HL-60 (cell line): ENCODE data around the gene GPR162.

ENCODE experiments used
- DNase-seq, 2 experiments: peaks; one replicate each; pipeline ENCODE4 v3.0.0-alpha.2; 2010 to 2020; ENCODE audit warnings: low read depth in 1 of 2, low spot score in 1 of 2
- H3K27ac ChIP-seq: fragments of 250-450 bp; sonication (Bioruptor Pico); replicated peaks from 2 replicates; pipeline ENCODE4 v1.5.1; 2020; ENCODE audit warnings: mild to moderate bottlenecking, moderate library complexity
- H3K27me3 ChIP-seq: fragments of 250-450 bp; sonication (Bioruptor Pico); 2 replicates; pipeline ENCODE4 v1.5.1; 2021; ENCODE audit warnings: mild to moderate bottlenecking, moderate library complexity; ENCODE audit not compliant: insufficient read depth, poor library complexity, severe bottlenecking
- H3K4me3 ChIP-seq: replicated peaks from 2 replicates; pipeline ENCODE4 v1.5.1; 2011; ENCODE audit warnings: mild to moderate bottlenecking, control low read depth, low read length; ENCODE audit not compliant: insufficient read depth
- CTCF ChIP-seq: IDR thresholded peaks from one replicate; pipeline ENCODE4 v1.5.1; 2011; ENCODE audit warnings: low read length, control low read depth, inconsistent platforms; ENCODE audit not compliant: insufficient read depth
- GABPA ChIP-seq: IDR thresholded peaks from 2 replicates; pipeline ENCODE4 v1.6.1; 2012; ENCODE audit warnings: low read depth
- POLR2AphosphoS5 ChIP-seq: IDR thresholded peaks from 2 replicates; pipeline ENCODE4 v1.6.1; 2012; ENCODE audit warnings: low read depth
- REST ChIP-seq: IDR thresholded peaks from 2 replicates; pipeline ENCODE4 v1.6.1; 2012; ENCODE audit warnings: low read depth; ENCODE audit not compliant: insufficient replicate concordance
- SPI1 ChIP-seq: IDR thresholded peaks from 2 replicates; pipeline ENCODE4 v1.6.1; 2012; ENCODE audit warnings: low read depth, mild to moderate bottlenecking, borderline replicate concordance

The GPR162 gene

GRCh38 chr12:6795088-6795487 lies 26.5 kb upstream of the GPR162 start:
- Histone ChIP-seq H3K4me3 (no peak overlapping the region), H3K27ac (no peak overlapping the region), H3K27me3 (no peaks in the 10 kb centered on the region)
- TF ChIP-seq REST, result no peak
- TF ChIP-seq POLR2AphosphoS5, result no peak
- no peak for TF ChIP-seq GABPA
- TF ChIP-seq SPI1, result no peak
- no peak for TF ChIP-seq CTCF
- DNase-seq, result no peak

- no peak overlapping the region for H3K27ac ChIP-seq
- TF ChIP-seq SPI1 (no peak), REST (no peak), GABPA (no peak), CTCF (no peak), POLR2AphosphoS5 (no peak)
- DNase-seq, result no peak
- no peak overlapping the region for H3K4me3 ChIP-seq
- no peaks in the 10 kb centered on the region for H3K27me3 ChIP-seq
Observed at GRCh38 chr12:6796576-6796975, 25.0 kb upstream of the GPR162 start.

- Histone ChIP-seq H3K27me3 (no peaks in the 10 kb centered on the region), H3K4me3 (no peak overlapping the region), H3K27ac (no peak overlapping the region)
- TF ChIP-seq REST (no peak), CTCF (no peak), POLR2AphosphoS5 (no peak), SPI1 (no peak), GABPA (no peak)
- no peak for DNase-seq
Observed at GRCh38 chr12:6799147-6799546, 22.5 kb upstream of the GPR162 start.
